ENCODE measurements around the gene PAWR.
A peak's percentile ranks its signal among the peaks of the same experiment; 100 is the strongest.
"Not testable (repeated sequence)": the region's sequence is repeated elsewhere in the genome, so short reads cannot be mapped to it uniquely, and the experiment has no call there.

The PAWR gene

GRCh38 chr12:79685068-79685467, 5.7 kb downstream of the PAWR start:
- peaks cover 26% of the 10 kb centered on the region for H4K20me1 ChIP-seq (ENCODE audit: insufficient read depth)
- no peak overlapping the region for H3K27ac ChIP-seq
- H3K9ac ChIP-seq = no peak overlapping the region
- H3K4me3 ChIP-seq (IDR thresholded peaks at IDR 0.05; ENCODE audit: insufficient read depth, low read depth, low read length) = no peak overlapping the region
- H3K27me3 ChIP-seq (ENCODE audit: insufficient read depth, low read depth) = no peaks in the 10 kb centered on the region
- no peak overlapping the region for H2AFZ ChIP-seq (ENCODE audit: low read depth)
- H3K4me1 ChIP-seq (ENCODE audit: low read depth, poor library complexity, severe bottlenecking) = peaks cover 73% of the 10 kb centered on the region
- TF ChIP-seq, protein P1, sequence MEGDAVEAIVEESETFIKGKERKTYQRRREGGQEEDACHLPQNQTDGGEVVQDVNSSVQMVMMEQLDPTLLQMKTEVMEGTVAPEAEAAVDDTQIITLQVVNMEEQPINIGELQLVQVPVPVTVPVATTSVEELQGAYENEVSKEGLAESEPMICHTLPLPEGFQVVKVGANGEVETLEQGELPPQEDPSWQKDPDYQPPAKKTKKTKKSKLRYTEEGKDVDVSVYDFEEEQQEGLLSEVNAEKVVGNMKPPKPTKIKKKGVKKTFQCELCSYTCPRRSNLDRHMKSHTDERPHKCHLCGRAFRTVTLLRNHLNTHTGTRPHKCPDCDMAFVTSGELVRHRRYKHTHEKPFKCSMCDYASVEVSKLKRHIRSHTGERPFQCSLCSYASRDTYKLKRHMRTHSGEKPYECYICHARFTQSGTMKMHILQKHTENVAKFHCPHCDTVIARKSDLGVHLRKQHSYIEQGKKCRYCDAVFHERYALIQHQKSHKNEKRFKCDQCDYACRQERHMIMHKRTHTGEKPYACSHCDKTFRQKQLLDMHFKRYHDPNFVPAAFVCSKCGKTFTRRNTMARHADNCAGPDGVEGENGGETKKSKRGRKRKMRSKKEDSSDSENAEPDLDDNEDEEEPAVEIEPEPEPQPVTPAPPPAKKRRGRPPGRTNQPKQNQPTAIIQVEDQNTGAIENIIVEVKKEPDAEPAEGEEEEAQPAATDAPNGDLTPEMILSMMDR (conservative IDR thresholded peaks at IDR 0.05; ENCODE audit: low read depth, low read length) = no peak
- H3K4me2 ChIP-seq = peak overlapping the region; percentile 86; the same call in 1 of the 2 replicates
- H3K36me3 ChIP-seq (ENCODE audit: insufficient read depth) = no peaks in the 10 kb centered on the region
- H3K79me2 ChIP-seq (ENCODE audit: insufficient read depth, low read depth) = peaks cover 97% of the 10 kb centered on the region

- not testable (repeated sequence) for H3K9ac ChIP-seq; H3K27me3 ChIP-seq (ENCODE audit: insufficient read depth, low read depth); H3K36me3 ChIP-seq (ENCODE audit: insufficient read depth); H3K4me2 ChIP-seq; H3K4me3 ChIP-seq (IDR thresholded peaks at IDR 0.05; ENCODE audit: insufficient read depth, low read depth, low read length); H3K27ac ChIP-seq; H2AFZ ChIP-seq (ENCODE audit: low read depth)
- Histone ChIP-seq H3K79me2 (ENCODE audit: insufficient read depth, low read depth) (peaks cover 97% of the 10 kb centered on the region), H3K4me1 (ENCODE audit: low read depth, poor library complexity, severe bottlenecking) (peaks cover 78% of the 10 kb centered on the region), H4K20me1 (ENCODE audit: insufficient read depth) (peaks cover 27% of the 10 kb centered on the region)
These were observed 6.4 kb downstream of the PAWR start for GRCh38 chr12:79684338-79684737.

- Histone ChIP-seq H4K20me1 (ENCODE audit: insufficient read depth) (peaks cover 32% of the 10 kb centered on the region), H3K4me2 (0 out of 2 replicates have a peak overlapping the region, but pooled peaks have one; percentile 2), H3K79me2 (ENCODE audit: insufficient read depth, low read depth) (peaks cover 97% of the 10 kb centered on the region)
These were observed 8.2 kb downstream of the PAWR start for GRCh38 chr12:79682593-79682992.

DNA sequence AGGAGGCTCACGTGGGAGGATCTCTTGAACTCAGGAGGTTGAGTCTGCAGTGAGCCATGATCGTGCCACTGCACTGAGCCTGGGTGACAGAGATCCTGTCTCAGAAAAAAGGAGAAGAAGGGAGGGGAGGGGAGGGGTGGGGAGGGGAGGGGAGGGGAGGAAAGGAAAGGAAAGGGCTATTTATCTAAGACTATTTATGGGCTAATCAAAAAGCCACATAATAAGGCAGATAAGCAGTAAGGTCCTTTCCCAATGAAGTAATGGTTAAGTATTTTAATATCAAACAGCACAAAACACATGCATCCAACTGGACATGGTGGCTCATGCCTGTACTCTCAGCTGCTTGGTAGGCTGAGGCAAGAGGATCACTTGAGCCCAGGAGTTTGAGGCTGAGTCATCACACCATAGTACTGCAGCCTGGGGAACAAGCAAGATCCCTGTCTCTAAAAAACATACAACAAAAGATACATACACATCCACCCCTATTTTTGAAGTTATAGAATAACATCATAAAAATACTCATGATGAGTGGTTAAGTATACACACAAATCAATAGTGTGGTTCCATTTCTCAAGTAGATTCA, 9.7 kb downstream of the PAWR start:
- H4K20me1 ChIP-seq (ENCODE audit: insufficient read depth) = peaks cover 30% of the 10 kb centered on the region
- TF ChIP-seq, protein P1 (conservative IDR thresholded peaks at IDR 0.05; ENCODE audit: low read depth, low read length) = no peak
- peaks cover 97% of the 10 kb centered on the region for H3K79me2 ChIP-seq (ENCODE audit: insufficient read depth, low read depth)
- no peaks in the 10 kb centered on the region for H3K36me3 ChIP-seq (ENCODE audit: insufficient read depth)
- H3K4me3 ChIP-seq (IDR thresholded peaks at IDR 0.05; ENCODE audit: insufficient read depth, low read depth, low read length) = no peak overlapping the region
- H3K4me2 ChIP-seq = no peak overlapping the region
- H3K27me3 ChIP-seq (ENCODE audit: insufficient read depth, low read depth) = no peaks in the 10 kb centered on the region
- no peak overlapping the region for H3K27ac ChIP-seq
- no peak overlapping the region for H3K9ac ChIP-seq
- H3K4me1 ChIP-seq (ENCODE audit: low read depth, poor library complexity, severe bottlenecking) = peaks cover 76% of the 10 kb centered on the region
- no peak overlapping the region for H2AFZ ChIP-seq (ENCODE audit: low read depth)

More at GRCh38 chr12:79682593-79682992, 8.2 kb downstream of the PAWR start:
- Histone ChIP-seq H3K36me3 (ENCODE audit: insufficient read depth) (no peaks in the 10 kb centered on the region), H3K4me3 (IDR thresholded peaks at IDR 0.05; ENCODE audit: insufficient read depth, low read depth, low read length) (no peak overlapping the region), H3K27me3 (ENCODE audit: insufficient read depth, low read depth) (no peaks in the 10 kb centered on the region), H2AFZ (ENCODE audit: low read depth) (no peak overlapping the region), H3K9ac (no peak overlapping the region), H3K27ac (no peak overlapping the region), H3K4me1 (ENCODE audit: low read depth, poor library complexity, severe bottlenecking) (peaks cover 82% of the 10 kb centered on the region)
- TF ChIP-seq, protein P1 (conservative IDR thresholded peaks at IDR 0.05; ENCODE audit: low read depth, low read length) = no peak

GRCh38 chr12:79680051-79680450, 10.7 kb downstream of the PAWR start:
- Histone ChIP-seq H3K4me1 (ENCODE audit: low read depth, poor library complexity, severe bottlenecking) (peaks cover 65% of the 10 kb centered on the region), H3K36me3 (ENCODE audit: insufficient read depth) (no peaks in the 10 kb centered on the region), H3K4me3 (IDR thresholded peaks at IDR 0.05; ENCODE audit: insufficient read depth, low read depth, low read length) (no peak overlapping the region), H3K79me2 (ENCODE audit: insufficient read depth, low read depth) (peaks cover 97% of the 10 kb centered on the region), H3K9ac (no peak overlapping the region), H4K20me1 (ENCODE audit: insufficient read depth) (peaks cover 27% of the 10 kb centered on the region), H3K4me2 (no peak overlapping the region), H2AFZ (ENCODE audit: low read depth) (no peak overlapping the region), H3K27ac (no peak overlapping the region), H3K27me3 (ENCODE audit: insufficient read depth, low read depth) (no peaks in the 10 kb centered on the region)
- TF ChIP-seq, protein P1 (conservative IDR thresholded peaks at IDR 0.05; ENCODE audit: low read depth, low read length) = no peak

Data from KMS-11 (cell line).